GM18498 (cell line): ENCODE measurements around the gene SPATA2.
A peak's percentile ranks its signal among the peaks of the same experiment; 100 is the strongest.
"Not testable (repeated sequence)": the region's sequence is repeated elsewhere in the genome, so short reads cannot be mapped to it uniquely, and the experiment has no call there.

Source experiments
- ATAC-seq: cut with Tn5 transposase; IDR thresholded peaks from one replicate; pipeline ENCODE4 v1.9.1; 2021; ENCODE audit warnings: mild to moderate bottlenecking, moderate library complexity; ENCODE audit not compliant: unreplicated experiment

Gene SPATA2, protein sequence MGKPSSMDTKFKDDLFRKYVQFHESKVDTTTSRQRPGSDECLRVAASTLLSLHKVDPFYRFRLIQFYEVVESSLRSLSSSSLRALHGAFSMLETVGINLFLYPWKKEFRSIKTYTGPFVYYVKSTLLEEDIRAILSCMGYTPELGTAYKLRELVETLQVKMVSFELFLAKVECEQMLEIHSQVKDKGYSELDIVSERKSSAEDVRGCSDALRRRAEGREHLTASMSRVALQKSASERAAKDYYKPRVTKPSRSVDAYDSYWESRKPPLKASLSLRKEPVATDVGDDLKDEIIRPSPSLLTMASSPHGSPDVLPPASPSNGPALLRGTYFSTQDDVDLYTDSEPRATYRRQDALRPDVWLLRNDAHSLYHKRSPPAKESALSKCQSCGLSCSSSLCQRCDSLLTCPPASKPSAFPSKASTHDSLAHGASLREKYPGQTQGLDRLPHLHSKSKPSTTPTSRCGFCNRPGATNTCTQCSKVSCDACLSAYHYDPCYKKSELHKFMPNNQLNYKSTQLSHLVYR

DNA sequence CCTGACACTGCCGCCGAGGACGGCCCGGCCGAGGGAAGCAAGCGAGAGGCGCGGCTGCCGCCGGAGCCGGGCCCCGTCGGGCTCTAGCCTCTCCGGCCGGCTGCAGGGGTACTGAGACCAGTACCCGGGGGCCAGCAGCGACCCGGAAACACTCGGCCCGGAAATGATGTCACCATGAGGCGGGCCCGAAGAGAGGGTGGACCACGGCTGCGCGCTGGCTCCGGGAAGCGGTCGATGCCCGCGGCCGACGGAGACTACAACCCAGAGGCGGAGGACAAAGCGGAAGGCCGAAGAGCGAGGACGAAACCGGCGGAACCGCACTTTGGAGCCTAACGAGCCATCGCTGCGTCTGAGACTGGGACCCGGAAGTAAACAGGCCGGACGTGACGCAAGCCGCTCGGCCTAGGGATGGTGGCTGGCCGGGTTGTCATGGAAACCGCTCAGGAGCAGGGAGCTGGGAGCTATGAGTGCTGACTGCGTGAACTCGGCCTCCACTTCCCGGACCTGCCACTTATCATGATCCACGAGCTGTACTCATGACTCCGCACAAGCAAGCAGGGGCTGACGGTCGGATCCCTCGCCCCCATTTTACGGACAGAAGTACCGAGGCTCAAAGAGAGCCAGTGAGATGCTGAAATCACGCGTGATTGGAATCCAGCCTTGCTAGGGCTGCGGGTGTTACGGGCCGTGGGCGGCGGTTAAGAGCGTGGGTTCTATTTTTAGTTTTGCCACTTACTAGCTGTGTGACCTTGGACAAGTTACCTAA is at the start of gene SPATA2:
Gene SPATA2 (minus strand): TSS at position 150 of the 766 bp plus-strand sequence. CDS start 7,039 bp downstream, outside the sequence.
- peak; percentile 86 for ATAC-seq

DNA sequence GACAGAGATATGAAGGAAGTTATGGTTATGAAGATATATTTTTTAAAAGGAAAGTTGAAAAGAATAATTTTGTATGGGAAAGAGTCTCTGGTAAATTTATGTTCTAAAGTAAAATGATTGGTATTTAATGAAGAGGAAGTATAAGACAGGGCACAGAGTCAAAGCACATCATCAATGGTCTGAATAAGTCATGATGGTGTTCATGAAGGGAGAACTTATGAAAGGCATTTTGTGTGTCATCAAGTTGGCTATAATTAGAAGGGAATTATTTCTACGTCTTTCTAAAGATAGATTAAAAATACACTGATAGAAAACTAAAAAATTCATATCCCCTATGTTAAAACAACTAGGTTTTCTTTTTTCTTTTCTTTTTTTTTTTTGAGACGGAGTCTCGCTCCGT is 46.1 kb upstream of the SPATA2 start:
- ATAC-seq = no peak

DNA sequence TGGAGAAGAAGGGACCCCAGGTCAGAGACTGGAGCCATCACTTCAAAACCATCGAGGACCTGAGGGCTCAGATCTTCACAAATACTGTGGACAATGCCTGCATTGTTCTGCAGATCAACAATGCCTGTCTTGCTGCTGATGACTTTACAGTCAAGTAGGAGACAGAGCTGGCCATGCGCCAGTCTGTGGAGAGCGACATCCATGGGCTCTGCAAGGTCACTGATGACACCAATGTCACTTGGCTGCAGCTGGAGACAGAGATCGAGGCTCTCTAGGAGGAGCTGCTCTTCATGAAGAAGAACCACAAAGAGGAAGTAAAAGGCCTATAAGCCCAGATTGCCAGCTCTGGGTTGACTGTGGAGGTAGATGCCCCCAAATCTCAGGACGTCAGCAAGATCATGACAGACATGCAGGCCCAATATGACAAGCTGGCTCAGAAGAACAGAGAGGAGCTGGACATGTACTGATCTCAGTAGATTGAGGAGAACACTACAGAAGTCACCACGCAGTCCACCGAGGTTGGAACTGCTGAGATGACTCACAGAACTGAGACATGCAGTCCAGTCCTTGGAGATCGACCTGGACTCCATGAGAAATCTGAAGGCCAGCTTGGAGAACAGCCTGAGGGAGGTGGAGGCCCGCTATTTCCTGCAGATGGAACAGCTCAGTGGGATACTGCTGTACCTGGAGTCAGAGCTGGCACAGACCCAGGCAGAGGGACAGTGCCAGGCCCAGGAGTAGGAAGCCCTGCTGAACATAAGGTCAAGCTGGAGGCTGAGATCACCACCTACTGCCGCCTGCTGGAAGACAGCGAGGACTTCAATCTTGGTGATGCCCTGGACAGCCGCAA is 42.0 kb upstream of the SPATA2 start:
- not testable (repeated sequence) for ATAC-seq

DNA sequence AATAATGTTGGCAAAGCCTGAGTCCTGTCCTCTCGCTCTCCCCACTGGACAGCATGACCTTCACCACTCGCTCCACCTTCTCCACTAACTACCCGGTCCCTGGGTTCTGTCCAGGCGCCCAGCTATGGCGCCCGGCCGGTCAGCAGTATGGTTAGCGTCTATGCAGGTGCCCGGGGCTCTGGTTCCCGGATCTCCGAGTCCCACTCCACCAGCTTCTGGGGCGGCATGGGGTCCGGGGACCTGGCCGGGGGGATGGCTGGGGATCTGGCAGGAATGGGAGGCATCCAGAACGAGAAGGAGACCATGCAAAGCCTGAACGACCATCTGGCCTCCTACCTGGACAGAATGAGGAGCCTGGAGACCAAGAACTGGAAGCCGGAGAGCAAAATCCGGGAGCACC is 41.4 kb upstream of the SPATA2 start:
- no peak for ATAC-seq

DNA sequence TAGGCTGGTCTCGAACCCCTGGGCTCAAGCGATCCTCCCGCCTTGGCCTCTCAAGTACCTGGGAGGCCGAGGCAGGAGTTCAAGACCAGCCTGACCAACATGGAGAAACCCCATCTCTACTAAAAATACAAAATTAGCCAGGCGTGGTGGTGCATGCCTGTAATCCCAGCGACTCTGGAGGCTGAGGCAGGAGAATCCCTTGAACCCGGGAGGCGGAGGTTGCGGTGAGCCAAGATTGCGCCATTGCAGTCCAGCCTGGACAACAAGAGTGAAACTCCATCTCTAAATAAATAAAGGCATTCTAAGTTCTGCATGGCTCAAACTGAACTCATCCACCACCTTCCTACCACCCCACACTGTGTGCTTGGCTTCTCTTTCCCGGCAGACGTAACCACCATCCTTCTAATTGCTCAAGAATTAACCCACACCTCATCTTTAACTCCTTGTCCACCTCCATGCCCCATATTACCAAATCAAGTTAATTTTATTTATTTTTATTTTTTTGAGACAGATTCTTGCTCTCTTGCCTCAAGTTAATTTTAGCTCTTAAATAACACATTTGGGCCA is 40.6 kb upstream of the SPATA2 start:
- ATAC-seq = not testable (repeated sequence)

DNA sequence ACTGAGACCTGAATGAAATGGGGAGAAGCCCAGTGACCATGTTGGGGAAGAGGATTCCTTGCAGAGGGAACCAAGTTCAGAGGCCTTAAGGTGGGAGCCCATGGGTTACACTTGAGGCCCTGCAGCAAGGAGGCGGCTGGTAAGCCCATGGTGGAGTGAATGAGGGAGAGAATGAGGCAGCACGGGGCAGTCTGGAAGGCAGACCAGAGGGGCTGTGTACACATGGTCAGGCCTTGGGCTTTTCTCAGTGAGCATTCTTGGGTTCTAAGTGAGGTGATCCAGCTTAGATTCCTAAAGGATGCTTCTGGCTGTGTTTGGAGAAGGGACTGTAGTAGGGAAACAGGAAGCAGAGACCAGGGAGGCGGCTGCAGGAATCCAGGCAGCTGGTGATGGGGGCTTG is 39.8 kb upstream of the SPATA2 start:
- no peak for ATAC-seq

DNA sequence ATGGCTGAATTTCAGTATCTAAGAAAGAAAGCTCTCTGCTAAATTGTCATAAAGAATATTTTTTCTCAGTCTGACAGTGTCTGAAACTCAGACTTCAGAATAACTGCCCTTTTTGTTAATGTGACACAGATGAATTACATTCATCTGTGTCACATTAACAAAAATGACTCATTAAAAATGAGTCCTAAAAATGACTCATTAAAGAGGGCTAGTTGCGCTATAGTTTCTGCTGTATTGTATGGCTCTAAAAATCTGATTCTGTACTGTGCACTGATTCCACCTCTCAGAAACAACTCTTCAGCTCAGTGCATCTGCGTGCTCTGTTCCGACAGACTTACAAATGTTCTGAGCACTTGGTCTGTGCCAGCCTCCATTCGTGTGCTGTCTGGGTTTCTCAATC is 35.8 kb upstream of the SPATA2 start:
- no peak for ATAC-seq

DNA sequence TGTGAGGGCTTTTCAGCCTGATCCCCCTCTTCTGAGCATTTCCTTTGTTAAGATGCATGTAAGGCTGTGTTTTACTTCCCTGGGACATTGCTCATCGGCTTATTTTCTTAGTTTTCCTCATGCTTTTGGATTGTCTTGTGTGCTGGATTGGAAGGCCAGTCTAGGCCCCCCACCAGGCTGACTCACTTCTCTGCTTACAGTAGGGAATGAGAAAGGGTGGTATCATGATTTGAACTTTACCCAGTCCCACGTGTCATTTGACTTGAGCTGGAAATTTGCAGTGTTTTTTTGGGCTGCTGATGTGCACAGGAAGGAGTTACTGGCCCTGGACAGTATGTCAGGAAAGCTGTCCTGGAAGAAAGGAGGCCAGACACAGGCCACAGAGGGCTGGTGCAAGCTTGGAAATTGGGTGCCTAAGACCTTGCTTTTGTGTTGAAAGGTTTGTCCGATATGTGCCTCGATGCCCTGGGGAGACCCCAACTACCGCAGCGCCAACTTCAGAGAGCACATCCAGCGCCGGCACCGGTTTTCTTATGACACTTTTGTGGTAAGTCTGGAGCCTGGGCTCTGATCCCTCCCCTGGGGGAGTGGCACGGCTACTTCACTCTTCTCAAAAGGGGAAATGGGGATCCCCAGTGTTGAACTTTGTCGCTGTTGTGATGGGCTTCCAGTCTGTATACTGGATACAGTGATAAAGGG is 33.6 kb upstream of the SPATA2 start:
- ATAC-seq = no peak

DNA sequence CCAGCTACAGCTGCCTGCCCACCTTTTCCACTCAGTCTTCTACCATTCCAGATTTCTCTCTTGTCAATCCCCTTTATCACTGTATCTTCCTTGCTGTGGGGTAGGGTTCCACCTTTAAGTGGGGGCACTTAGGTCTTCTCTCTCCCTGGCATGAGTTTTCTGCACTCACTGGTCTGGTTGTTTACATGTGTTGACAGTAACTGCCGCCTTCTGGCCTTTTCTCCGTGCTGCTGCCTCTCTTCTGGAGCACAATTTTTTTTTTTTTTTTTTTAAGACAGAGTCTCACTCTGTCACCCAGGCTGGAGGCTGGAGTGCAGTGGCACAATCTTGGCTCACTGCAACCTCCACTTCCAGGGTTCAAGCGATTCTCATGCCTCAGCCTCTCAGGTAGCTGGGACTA is 32.8 kb upstream of the SPATA2 start:
- ATAC-seq = no peak

DNA sequence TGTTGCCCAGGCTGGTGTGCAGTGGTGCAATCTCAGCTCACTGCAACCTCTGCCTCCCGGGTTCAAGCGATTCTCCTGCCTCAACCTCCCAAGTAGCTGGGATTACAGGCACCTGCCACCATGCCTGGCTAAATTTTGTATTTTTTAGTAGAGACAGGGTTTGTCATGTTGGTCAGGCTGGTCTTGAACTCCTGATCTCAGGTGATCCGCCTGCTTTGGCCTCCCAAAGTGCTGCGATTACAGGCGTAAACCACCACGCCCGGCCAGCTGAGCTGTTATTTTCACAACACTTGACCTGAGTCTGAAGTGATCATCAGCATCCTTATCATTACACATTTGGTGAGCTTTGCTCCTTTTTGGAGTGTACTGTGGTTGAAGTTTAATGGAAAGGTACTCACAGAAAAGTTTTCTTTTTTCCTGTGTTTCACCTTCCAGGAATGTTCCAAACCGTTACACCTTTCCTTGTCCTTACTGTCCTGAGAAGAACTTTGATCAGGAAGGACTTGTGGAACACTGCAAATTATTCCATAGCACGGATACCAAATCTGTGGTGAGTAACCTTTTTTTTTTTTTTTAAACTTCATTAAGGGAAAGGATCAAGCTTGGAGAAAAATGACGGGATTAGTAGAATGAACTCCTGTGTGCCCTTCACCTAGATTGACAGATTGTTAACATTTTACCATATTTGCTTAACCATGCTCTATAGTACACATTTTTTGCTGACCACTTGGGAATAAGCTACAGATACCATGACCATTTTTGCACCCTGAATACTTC is 30.6 kb upstream of the SPATA2 start:
- no peak for ATAC-seq

DNA sequence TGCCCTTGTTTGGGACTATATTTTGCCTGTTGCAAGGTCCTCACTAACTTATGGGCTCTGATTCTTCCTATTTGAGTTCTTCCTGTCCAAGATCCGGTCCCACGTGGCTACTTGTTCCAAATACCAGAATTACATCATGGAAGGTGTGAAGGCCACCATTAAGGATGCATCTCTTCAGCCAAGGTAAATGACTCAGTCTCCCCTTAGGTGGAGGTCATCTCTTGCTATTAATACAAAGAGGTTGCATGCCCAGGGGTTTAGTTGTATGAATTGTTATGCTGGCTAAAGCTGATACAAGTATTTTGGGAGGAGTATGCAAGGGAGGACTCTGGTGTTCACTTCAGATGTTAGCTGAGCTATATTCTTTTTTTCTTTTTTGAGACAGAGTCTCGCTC is 30.0 kb upstream of the SPATA2 start:
- ATAC-seq = no peak

DNA sequence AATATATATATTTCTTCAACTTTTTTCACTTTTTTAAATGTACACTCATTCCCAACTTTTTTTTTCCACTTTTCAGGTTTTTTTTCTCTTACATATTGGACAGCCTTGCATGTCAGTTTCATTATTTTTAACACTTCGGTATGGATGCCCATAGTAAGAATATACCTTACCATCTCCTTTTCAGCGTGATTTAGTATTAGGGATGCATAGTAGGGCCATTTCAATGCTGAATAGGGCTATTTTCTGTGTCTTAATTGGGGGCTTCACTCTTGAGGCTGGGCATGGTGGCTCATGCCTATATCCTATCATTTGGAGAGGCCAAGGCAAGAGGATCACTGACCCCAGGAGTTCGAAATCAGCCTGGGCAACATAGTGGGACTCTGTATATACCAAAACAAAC is 27.6 kb upstream of the SPATA2 start:
- no peak for ATAC-seq

DNA sequence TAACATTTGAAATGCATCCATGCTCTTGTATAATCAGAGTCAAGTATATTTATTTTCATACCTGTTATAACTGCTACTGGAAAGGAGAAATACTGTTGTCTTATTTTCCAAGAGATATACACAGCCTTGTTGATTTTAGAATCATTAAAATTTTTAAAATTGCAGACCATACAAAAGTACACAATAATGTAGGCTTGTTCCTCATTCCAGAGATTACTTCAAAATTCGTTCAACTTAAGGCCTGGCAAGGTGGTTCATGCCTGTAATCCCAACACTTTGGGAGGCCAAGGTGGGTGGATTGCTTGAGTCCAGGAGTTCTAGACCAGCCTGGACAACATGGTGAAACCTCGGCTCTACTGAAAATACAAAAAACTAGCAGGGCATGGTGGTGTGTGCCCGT is 27.0 kb upstream of the SPATA2 start:
- ATAC-seq = no peak

DNA sequence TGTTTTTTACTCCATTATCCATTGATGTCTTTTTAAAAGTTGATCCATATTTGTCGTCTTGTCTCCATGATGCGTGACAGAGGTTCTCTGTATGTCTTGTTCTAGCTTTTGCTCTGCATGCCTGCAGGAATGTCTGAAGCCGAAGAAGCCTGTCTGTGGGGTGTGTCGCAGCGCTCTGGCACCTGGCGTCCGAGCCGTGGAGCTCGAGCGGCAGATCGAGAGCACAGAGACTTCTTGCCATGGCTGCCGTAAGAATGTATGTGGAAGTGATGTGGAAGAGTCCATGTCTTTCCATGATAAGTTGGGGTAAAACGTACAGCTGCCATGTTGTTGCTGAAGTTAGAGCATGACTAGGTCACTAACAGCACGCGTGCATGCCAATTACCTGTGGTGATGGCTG is 26.1 kb upstream of the SPATA2 start:
- no peak for ATAC-seq

DNA sequence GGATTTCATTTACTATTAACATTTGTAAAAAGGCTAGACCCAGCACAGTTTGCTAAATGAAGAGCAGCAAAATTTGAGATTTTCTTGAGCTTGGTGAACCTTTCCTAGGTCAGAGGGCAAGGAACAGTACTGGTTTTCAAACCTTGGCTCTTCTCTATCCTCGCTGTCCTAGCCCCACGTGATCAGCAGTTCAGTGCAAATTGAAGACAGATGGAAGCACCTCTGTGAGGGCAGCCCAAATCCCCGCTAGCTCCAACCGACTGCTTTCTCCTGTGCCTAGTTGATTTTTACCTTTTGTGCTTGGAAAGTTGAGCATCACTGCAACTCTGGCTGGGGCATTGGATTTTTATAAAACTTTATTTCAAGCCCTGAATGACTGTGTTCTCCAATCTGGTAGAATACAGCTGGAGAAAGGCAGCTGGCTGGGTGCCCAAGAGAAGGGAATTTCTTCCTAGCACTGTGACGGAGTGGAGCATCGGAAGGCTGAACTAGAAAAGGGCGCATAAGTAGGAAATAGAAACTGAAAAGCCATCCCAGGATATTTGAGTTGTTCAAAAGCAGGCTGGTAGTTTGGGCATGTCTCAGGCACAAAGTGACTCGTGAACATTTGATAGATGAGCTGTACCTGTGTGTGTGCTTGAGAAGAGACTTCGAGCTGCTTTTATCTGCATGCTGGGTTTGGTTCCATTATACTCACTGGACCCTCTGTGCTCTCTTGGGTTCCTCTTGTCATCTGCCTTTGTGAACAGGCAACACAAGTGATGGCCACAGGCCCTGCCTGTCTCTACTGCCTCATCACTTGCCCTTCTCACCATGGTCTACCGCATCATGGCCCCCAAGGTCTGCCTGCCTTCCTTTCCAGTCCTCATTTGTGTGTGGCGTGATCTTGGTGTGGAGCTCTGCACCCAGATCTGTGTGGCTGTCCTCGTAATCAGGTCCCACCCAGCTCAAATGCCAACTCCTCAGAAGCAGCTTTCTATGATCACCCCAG is 23.1 kb upstream of the SPATA2 start:
- no peak for ATAC-seq

DNA sequence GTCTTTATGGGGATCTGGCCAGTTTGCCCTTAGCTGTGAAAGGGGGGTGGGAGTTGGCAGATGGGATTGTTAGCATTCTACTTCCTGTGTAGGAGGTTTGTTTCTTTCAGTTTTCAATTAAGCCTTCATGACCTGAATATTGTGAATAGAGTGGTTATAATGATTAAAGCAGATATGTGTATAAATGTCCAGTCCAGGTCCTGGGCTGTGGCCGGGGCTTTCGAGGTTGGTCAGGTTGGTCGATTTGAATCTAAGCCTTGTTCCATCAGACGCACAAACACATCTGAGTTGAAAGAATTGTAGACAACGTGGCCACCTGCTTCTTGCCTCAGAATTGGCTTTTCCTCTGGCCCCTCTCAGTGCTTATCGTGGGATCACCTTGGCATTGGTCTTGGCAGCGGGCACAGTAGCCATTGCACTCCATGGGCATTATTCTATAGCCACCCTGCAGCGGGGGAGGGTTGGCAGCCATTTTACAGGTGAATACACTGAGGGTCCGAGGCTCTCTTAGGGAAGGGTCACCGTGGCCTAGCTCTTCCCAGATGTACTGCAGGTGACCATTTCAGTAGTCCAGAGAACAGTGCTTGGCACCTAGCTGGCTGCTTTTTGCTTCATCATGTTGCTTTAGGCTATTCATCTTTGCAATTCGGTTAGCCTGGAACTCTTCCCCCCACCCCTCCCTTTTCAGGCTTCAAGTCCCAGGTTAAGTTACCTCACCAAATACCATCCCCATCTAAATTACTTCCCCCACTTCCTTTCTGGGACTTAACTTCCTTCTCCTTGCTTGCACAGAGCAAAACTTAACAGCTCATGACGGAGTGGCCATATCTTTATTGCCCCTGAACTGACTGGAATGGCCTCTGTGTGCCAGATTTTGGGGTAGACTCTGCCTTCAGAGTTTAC is 21.9 kb upstream of the SPATA2 start:
- peak; percentile 7 for ATAC-seq
